Astrocyte (in vitro differentiated cells and primary cell): Measurements from ENCODE around the gene VSTM1. TPM values are rescaled to one million over a fixed set of nuclear protein-coding genes. Genes with fewer than 3 reads are reported as not detected.
A peak's percentile ranks its signal among the peaks of the same experiment; 100 is the strongest.

Experiments used
- DNase-seq: peaks from one replicate; pipeline ENCODE4 v3.0.0-alpha.2; 2010; ENCODE audit warnings: low read depth
- FAIRE-seq: peaks from 2 replicates; lab custom pipeline; 2011; peaks lifted over from hg19 to GRCh38; lab: Jason Lieb, UNC
- H2AFZ ChIP-seq: 2 replicates; pipeline ENCODE4 v1.6.0; 2012; ENCODE audit warnings: low read depth, low read length, inconsistent platforms
- H3K27ac ChIP-seq: 2 replicates; pipeline ENCODE4 v1.5.1; 2011; ENCODE audit warnings: low read depth, low read length, inconsistent platforms
- H3K27me3 ChIP-seq: 2 replicates; pipeline ENCODE4 v1.6.0; 2011; ENCODE audit warnings: low read length, inconsistent platforms; ENCODE audit not compliant: insufficient read depth
- H3K36me3 ChIP-seq: 2 replicates; pipeline ENCODE4 v1.5.1; 2011; ENCODE audit warnings: low read length, inconsistent platforms; ENCODE audit not compliant: insufficient read depth
- H3K4me1 ChIP-seq: 2 replicates; pipeline ENCODE4 v1.5.1; 2011; ENCODE audit warnings: low read length, inconsistent platforms; ENCODE audit not compliant: insufficient read depth
- H3K4me2 ChIP-seq: 2 replicates; pipeline ENCODE4 v1.6.0; 2012; ENCODE audit warnings: low read length, inconsistent platforms
- H3K4me3 ChIP-seq: 2 replicates; pipeline ENCODE4 v1.5.1; 2011; ENCODE audit warnings: low read depth, mild to moderate bottlenecking, low read length, inconsistent platforms; ENCODE audit not compliant: insufficient read depth
- H3K79me2 ChIP-seq: 2 replicates; pipeline ENCODE4 v1.6.0; 2012; ENCODE audit warnings: mild to moderate bottlenecking, low read length, inconsistent platforms; ENCODE audit not compliant: insufficient read depth
- H3K9ac ChIP-seq: 2 replicates; pipeline ENCODE4 v1.6.0; 2012; ENCODE audit warnings: mild to moderate bottlenecking, low read length, inconsistent platforms
- H3K9me3 ChIP-seq: 2 replicates; pipeline ENCODE4 v1.5.1; 2012; ENCODE audit warnings: low read depth, mild to moderate bottlenecking, low read length, inconsistent platforms; ENCODE audit not compliant: insufficient read depth
- H4K20me1 ChIP-seq: 2 replicates; pipeline ENCODE4 v1.6.0; 2012; ENCODE audit warnings: low read length, inconsistent platforms; ENCODE audit not compliant: insufficient read depth
- H3K27ac Mint-ChIP-seq: one replicate; pipeline ENCODE4 v1.8.0; 2021; ENCODE audit warnings: mild to moderate bottlenecking, mixed read lengths; ENCODE audit not compliant: unreplicated experiment
- H3K27me3 Mint-ChIP-seq: one replicate; pipeline ENCODE4 v1.8.0; 2021; ENCODE audit warnings: low read depth, mixed read lengths; ENCODE audit not compliant: unreplicated experiment
- H3K36me3 Mint-ChIP-seq: one replicate; pipeline ENCODE4 v1.8.0; 2021; ENCODE audit warnings: low read depth, mixed read lengths; ENCODE audit not compliant: unreplicated experiment
- H3K4me1 Mint-ChIP-seq: one replicate; pipeline ENCODE4 v1.8.0; 2021; ENCODE audit warnings: low read depth, mixed read lengths; ENCODE audit not compliant: unreplicated experiment
- H3K4me3 Mint-ChIP-seq: one replicate; pipeline ENCODE4 v1.8.0; 2021; ENCODE audit warnings: mild to moderate bottlenecking, moderate library complexity, mixed read lengths; ENCODE audit not compliant: unreplicated experiment
- H3K9me3 Mint-ChIP-seq: one replicate; pipeline ENCODE4 v1.8.0; 2021; ENCODE audit warnings: mild to moderate bottlenecking, mixed read lengths; ENCODE audit not compliant: unreplicated experiment
- EZH2 ChIP-seq: IDR thresholded peaks from 2 replicates; pipeline ENCODE4 v1.6.1; 2012; ENCODE audit warnings: mild to moderate bottlenecking, low read length, inconsistent platforms; ENCODE audit not compliant: insufficient read depth
- total RNA-seq: library from RNA; stranded (reverse); gene quantifications from 2 replicates; pipeline ENCODE4 v1.2.1, GENCODE V29; 2021
- TF ChIP-seq, protein P1 (sequence below): IDR thresholded peaks from 2 replicates; pipeline ENCODE4 v1.5.1; 2011; ENCODE audit warnings: low read depth, mild to moderate bottlenecking, inconsistent platforms, low read length, moderate library complexity; ENCODE audit not compliant: insufficient read depth

The VSTM1 gene
- total RNA-seq, 1 donor from 2014 or later, result 0.68 TPM

- H3K9me3 Mint-ChIP-seq, result no peaks in the 10 kb centered on the region
- H3K4me1 ChIP-seq, result peaks cover 10% of the 10 kb centered on the region
- no peak overlapping the region for H3K4me3 ChIP-seq
- H3K4me1 Mint-ChIP-seq, result peaks cover 8% of the 10 kb centered on the region
- no peaks in the 10 kb centered on the region for H3K79me2 ChIP-seq
- H3K36me3 Mint-ChIP-seq, result no peaks in the 10 kb centered on the region
- no peak overlapping the region for H3K4me2 ChIP-seq
- no peak overlapping the region for H3K4me3 Mint-ChIP-seq
- H3K36me3 ChIP-seq, result no peaks in the 10 kb centered on the region
- no peak overlapping the region for H2AFZ ChIP-seq
- no peak overlapping the region for H3K27ac ChIP-seq
- DNase-seq, result no peak
- H3K9me3 ChIP-seq, result no peaks in the 10 kb centered on the region
- H3K27me3 Mint-ChIP-seq, result peaks cover 8% of the 10 kb centered on the region
- H4K20me1 ChIP-seq, result no peaks in the 10 kb centered on the region
- H3K27me3 ChIP-seq, result no peaks in the 10 kb centered on the region
- no peak overlapping the region for H3K27ac Mint-ChIP-seq
- no peak overlapping the region for H3K9ac ChIP-seq
- TF ChIP-seq, protein P1, sequence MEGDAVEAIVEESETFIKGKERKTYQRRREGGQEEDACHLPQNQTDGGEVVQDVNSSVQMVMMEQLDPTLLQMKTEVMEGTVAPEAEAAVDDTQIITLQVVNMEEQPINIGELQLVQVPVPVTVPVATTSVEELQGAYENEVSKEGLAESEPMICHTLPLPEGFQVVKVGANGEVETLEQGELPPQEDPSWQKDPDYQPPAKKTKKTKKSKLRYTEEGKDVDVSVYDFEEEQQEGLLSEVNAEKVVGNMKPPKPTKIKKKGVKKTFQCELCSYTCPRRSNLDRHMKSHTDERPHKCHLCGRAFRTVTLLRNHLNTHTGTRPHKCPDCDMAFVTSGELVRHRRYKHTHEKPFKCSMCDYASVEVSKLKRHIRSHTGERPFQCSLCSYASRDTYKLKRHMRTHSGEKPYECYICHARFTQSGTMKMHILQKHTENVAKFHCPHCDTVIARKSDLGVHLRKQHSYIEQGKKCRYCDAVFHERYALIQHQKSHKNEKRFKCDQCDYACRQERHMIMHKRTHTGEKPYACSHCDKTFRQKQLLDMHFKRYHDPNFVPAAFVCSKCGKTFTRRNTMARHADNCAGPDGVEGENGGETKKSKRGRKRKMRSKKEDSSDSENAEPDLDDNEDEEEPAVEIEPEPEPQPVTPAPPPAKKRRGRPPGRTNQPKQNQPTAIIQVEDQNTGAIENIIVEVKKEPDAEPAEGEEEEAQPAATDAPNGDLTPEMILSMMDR, result no peak
- TF ChIP-seq EZH2, result no peak
- no peak for FAIRE-seq
Measured at GRCh38 chr19:54010474-54010873, 53.2 kb downstream of the VSTM1 start.

DNA sequence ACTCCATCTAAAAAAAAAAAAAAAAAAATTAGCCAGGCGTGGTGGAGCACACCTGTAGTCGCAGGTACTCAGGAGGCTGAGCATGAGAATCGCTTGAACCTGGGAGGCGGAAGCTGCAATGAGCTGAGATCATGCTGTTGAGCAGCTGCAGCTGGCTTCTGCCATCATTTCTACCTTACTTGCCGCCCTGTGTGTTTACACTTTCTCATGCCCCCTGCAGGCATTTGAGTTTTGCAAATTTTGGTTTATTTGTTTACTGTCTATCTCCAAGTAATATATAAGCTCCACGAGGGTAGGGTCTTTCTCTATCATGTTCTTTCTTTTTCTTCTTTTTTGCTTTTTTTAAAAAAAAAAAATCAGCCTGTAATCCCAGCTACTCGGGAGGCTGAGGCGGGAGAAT lies 54.3 kb downstream of the VSTM1 start:
- FAIRE-seq, result no peak
- H2AFZ ChIP-seq, result no peak overlapping the region
- H3K4me1 Mint-ChIP-seq, result peaks cover 8% of the 10 kb centered on the region
- H3K4me3 Mint-ChIP-seq, result no peak overlapping the region
- H3K27me3 Mint-ChIP-seq, result peaks cover 2% of the 10 kb centered on the region
- no peaks in the 10 kb centered on the region for H3K9me3 ChIP-seq
- no peaks in the 10 kb centered on the region for H3K36me3 Mint-ChIP-seq
- H3K27me3 ChIP-seq, result no peaks in the 10 kb centered on the region
- no peaks in the 10 kb centered on the region for H3K79me2 ChIP-seq
- H3K9ac ChIP-seq, result no peak overlapping the region
- no peaks in the 10 kb centered on the region for H3K36me3 ChIP-seq
- H3K9me3 Mint-ChIP-seq, result no peaks in the 10 kb centered on the region
- H3K27ac Mint-ChIP-seq, result no peak overlapping the region
- H4K20me1 ChIP-seq, result no peaks in the 10 kb centered on the region
- H3K27ac ChIP-seq, result no peak overlapping the region
- no peak for DNase-seq
- no peak overlapping the region for H3K4me3 ChIP-seq
- TF ChIP-seq EZH2, result no peak
- TF ChIP-seq, protein P1, result no peak
- H3K4me1 ChIP-seq, result peaks cover 10% of the 10 kb centered on the region
- no peak overlapping the region for H3K4me2 ChIP-seq

DNA sequence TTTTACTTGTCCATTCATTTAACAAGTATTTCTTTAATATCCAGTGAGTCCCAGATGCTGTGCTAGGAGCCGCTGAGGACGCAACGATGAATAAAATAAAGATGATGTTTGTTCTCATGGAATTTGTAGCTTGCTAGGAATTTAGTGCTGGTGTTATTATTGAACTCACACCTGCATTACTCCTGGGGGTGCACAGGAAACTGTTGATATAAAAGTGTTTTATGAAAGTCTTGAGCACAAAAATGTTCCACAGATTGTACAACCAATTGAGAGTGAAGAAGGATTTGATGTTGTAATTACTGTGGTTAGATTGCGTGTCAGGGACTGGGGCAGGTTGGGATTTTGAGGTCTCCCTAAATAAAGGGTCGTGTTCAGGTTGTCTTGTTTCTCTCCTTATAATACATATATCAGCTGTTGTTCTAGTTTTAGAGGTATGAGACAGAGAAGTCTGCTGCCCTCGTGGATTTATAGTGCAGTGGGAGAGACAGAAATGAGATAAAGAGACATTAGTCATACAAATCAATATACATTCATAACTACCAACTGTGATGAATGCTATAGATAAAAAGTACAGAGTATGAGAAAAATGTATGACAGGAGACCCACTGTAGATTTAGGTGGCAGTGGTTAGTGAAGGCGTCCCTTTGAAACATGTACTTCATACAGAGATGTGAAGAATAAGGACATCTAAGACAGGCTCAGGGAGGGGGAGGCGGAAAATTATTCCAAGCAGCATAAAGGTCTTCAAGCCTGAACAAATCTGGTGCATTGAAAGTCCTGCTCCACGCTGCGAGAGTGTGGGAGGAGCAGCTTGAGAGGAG lies 61.0 kb downstream of the VSTM1 start:
- H2AFZ ChIP-seq, result no peak overlapping the region
- peaks cover 7% of the 10 kb centered on the region for H3K4me1 Mint-ChIP-seq
- H3K4me3 Mint-ChIP-seq, result no peak overlapping the region
- H3K4me1 ChIP-seq, result peaks cover 4% of the 10 kb centered on the region
- H4K20me1 ChIP-seq, result no peaks in the 10 kb centered on the region
- H3K79me2 ChIP-seq, result no peaks in the 10 kb centered on the region
- FAIRE-seq, result no peak
- no peaks in the 10 kb centered on the region for H3K36me3 Mint-ChIP-seq
- H3K27ac ChIP-seq, result no peak overlapping the region
- peaks cover 16% of the 10 kb centered on the region for H3K27me3 ChIP-seq
- no peak for TF ChIP-seq EZH2
- TF ChIP-seq, protein P1, result no peak
- DNase-seq, result peak; percentile 54
- no peak overlapping the region for H3K4me3 ChIP-seq
- peaks cover 5% of the 10 kb centered on the region for H3K9me3 Mint-ChIP-seq
- H3K4me2 ChIP-seq, result peak overlapping the region; percentile 21
- no peak overlapping the region for H3K9ac ChIP-seq
- no peaks in the 10 kb centered on the region for H3K9me3 ChIP-seq
- H3K36me3 ChIP-seq, result no peaks in the 10 kb centered on the region
- peaks cover 35% of the 10 kb centered on the region for H3K27me3 Mint-ChIP-seq
- H3K27ac Mint-ChIP-seq, result no peak overlapping the region
